HG03442 (cell line): ENCODE results near the gene NEAT1.
A peak's percentile ranks its signal among the peaks of the same experiment; 100 is the strongest.

Experiments
- ATAC-seq: cut with Tn5 transposase; IDR thresholded peaks from one replicate; pipeline ENCODE4 v1.9.1; 2021; ENCODE audit warnings: mild to moderate bottlenecking, moderate library complexity; ENCODE audit not compliant: unreplicated experiment

NEAT1 gene

GRCh38 chr11:65421794-65422632 is 585 bp upstream of the NEAT1 start:
- peak; percentile 26 for ATAC-seq

- no peak for ATAC-seq
Observed at GRCh38 chr11:65423516-65424204, 1.1 kb downstream of the NEAT1 start.

GRCh38 chr11:65424205-65425104 is 1.9 kb downstream of the NEAT1 start:
- ATAC-seq, result no peak

- no peak for ATAC-seq
Observed at GRCh38 chr11:65425105-65425970, 2.7 kb downstream of the NEAT1 start.

GRCh38 chr11:65425971-65426838 is 3.6 kb downstream of the NEAT1 start:
- ATAC-seq, result peak; percentile 25

GRCh38 chr11:65426839-65427690 is 4.5 kb downstream of the NEAT1 start:
- no peak for ATAC-seq

- no peak for ATAC-seq
Observed at GRCh38 chr11:65427691-65428577, 5.3 kb downstream of the NEAT1 start.

GRCh38 chr11:65428578-65429067 is 6.0 kb downstream of the NEAT1 start:
- no peak for ATAC-seq

GRCh38 chr11:65429068-65429681 is 6.6 kb downstream of the NEAT1 start:
- ATAC-seq, result no peak

- no peak for ATAC-seq
Observed at GRCh38 chr11:65429724-65430405, 7.3 kb downstream of the NEAT1 start.

GRCh38 chr11:65430406-65431217 is 8.0 kb downstream of the NEAT1 start:
- ATAC-seq, result no peak

- no peak for ATAC-seq
Observed at GRCh38 chr11:65431451-65432099, 9.0 kb downstream of the NEAT1 start.

- ATAC-seq, result no peak
Observed at GRCh38 chr11:65432100-65432650, 9.6 kb downstream of the NEAT1 start.

- ATAC-seq, result no peak
Observed at GRCh38 chr11:65432686-65433582, 10.3 kb downstream of the NEAT1 start.
